Measurements from ENCODE around the gene PHKB. TPM values are rescaled to one million over a fixed set of nuclear protein-coding genes. Genes with fewer than 3 reads are reported as not detected.

Gene PHKB
- total and polyA plus RNA-seq, 2 of the 8 experiments (the other 6 are each of a cell fraction or from before 2014, with no cell fraction given): 18.6 to 38.3 TPM

DNA sequence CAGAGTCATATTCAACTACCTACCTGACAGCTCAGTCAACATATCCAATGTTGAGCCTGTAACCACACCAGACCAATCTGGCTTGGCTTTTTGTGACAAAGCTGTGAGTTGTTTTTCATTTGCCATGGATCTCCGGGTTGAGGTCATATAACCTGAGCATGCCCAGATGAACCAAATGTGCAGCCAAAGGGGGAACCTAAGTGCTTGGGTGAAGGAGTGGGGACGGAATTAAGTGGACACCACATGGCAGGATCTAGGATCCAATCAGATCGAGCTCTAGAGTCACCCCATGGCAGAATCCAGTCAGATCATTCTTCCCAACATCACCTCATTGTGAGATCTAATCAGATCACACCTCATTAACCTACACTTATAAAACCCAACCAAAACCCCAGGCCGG lies 258.6 kb downstream of the PHKB start:
- Histone ChIP-seq H3K79me2 (ENCODE audit: control insufficient read depth in 1 of 2, insufficient read depth in 2 of 2, low read length in 2 of 2) (no peaks in the 10 kb centered on the region), H4K20me1 (replicated peaks in 1 of 2; ENCODE audit: control insufficient read depth in 1 of 2, insufficient read depth in 2 of 2, low read length in 2 of 2) (no peaks in the 10 kb centered on the region), H3K79me1 (ENCODE audit: low read depth, low read length) (no peaks in the 10 kb centered on the region), H2BK15ac (ENCODE audit: low read length) (no peak overlapping the region), H3K14ac (ENCODE audit: insufficient read length) (no peak overlapping the region), H3K23me2 (ENCODE audit: low read depth, low read length) (no peaks in the 10 kb centered on the region), H2AFZ (ENCODE audit: low read length) (no peak overlapping the region), H3K18ac (ENCODE audit: extremely low read depth, low read length) (no peak overlapping the region), H2BK5ac (ENCODE audit: low read depth, low read length) (no peak overlapping the region), H3K9ac (replicated peaks in 1 of 4; ENCODE audit: extremely low read depth in 1 of 4, low read depth in 3 of 4, low read length in 3 of 4) (no peak overlapping the region), H3K4me3 (ENCODE audit: extremely low read depth in 1 of 4, insufficient read depth in 2 of 4, low read depth in 3 of 4, low read length in 4 of 4) (no peak overlapping the region), H4K5ac (ENCODE audit: insufficient read length, low read depth, low read length) (no peak overlapping the region), H2AK5ac (ENCODE audit: low read depth, low read length) (no peak overlapping the region), H3K36me3 (ENCODE audit: control insufficient read depth in 2 of 4, insufficient read depth in 4 of 4, low read length in 3 of 4) (no peaks in the 10 kb centered on the region), H3K23ac (ENCODE audit: insufficient read length) (no peak overlapping the region), H3K9me3 (ENCODE audit: insufficient read depth in 2 of 2, low read depth in 1 of 2, low read length in 1 of 2) (no peaks in the 10 kb centered on the region), H2BK20ac (ENCODE audit: low read length) (no peak overlapping the region), H3K56ac (replicated peaks; ENCODE audit: insufficient read length, low read depth, low read length) (no peak overlapping the region), H3K4me2 (ENCODE audit: insufficient read depth in 1 of 2, low read depth in 2 of 2, low read length in 2 of 2) (no peak overlapping the region), H2BK12ac (ENCODE audit: low read depth, low read length) (no peak overlapping the region), H4K91ac (replicated peaks; ENCODE audit: insufficient read length, low read length) (no peak overlapping the region), H3K4me1 (replicated peaks in 1 of 4; ENCODE audit: control insufficient read depth in 3 of 4, insufficient read depth in 4 of 4, low read length in 3 of 4) (no peaks in the 10 kb centered on the region), H2BK120ac (replicated peaks; ENCODE audit: low read depth, low read length) (no peak overlapping the region), H3K27ac (ENCODE audit: low read depth, low read length) (no peak overlapping the region), H3K4ac (replicated peaks; ENCODE audit: insufficient read length, low read depth, low read length) (no peak overlapping the region), H3K27me3 (replicated peaks in 1 of 4; ENCODE audit: control insufficient read depth in 3 of 4, extremely low read depth in 1 of 4, insufficient read depth in 3 of 4, low read length in 3 of 4) (no peaks in the 10 kb centered on the region), H4K8ac (ENCODE audit: extremely low read depth, insufficient read depth, low read length) (no peak overlapping the region)
- 83% methylated on average over 4 of the region's 4 CpGs; no CpG with 5 or more reads in 1 of the 2 experiments for WGBS, 2 experiments (ENCODE audit: extremely low coverage in 1 of 2, insufficient coverage in 1 of 2, insufficient read length in 1 of 2, insufficient replicate concordance in 2 of 2, low coverage in 1 of 2, low lambda C conversion rate in 2 of 2, missing lambda C conversion rate in 1 of 2)
- TF ChIP-seq HDAC6 (IDR thresholded peaks at IDR 0.05; ENCODE audit: low read depth, low read length): no peak
- no peak for TF ChIP-seq EP300 (IDR thresholded peaks at IDR 0.05; ENCODE audit: borderline replicate concordance in 1 of 2, low read depth in 2 of 2, low read length in 2 of 2)
- TF ChIP-seq SIRT6 (IDR thresholded peaks at IDR 0.05; ENCODE audit: low read length): no peak
- no peak for TF ChIP-seq NRF1 (IDR thresholded peaks at IDR 0.05; ENCODE audit: low read depth, low read length)
- TF ChIP-seq NANOG (IDR thresholded peaks at IDR 0.05; ENCODE audit: insufficient read depth, low read depth, low read length, poor library complexity, severe bottlenecking): no peak
- DNase-seq (ENCODE audit: low read depth in 1 of 2, low spot score in 2 of 2) (no peak), FAIRE-seq (no peak)
- POLR2A ChIA-PET (ENCODE audit: partially characterized antibody): no interaction called here
- CTCF ChIA-PET (ENCODE audit: partially characterized antibody): interaction anchor here (0.8 to 1.0 kb wide), 2 partner anchors 9 to 13 kb away, joined by 3 read pairs; no protein-coding TSS in a partner anchor

Data from H1 (cell line).